ENCODE measurements around the gene EDAR. TPM values are rescaled to one million over a fixed set of nuclear protein-coding genes. Genes with fewer than 3 reads are reported as not detected.
A peak's percentile ranks its signal among the peaks of the same experiment; 100 is the strongest.

EDAR gene
- total RNA-seq, 3 donors from 2014 or later: 0.25 to 0.81 (median 0.60) TPM

GRCh38 chr2:108908713-108909070 is 80.3 kb downstream of the EDAR start:
- Histone ChIP-seq H3K4me3 (no peak overlapping the region), H3K4me1 (ENCODE audit: low read depth) (peaks cover 3% of the 10 kb centered on the region), H3K9me3 (no peaks in the 10 kb centered on the region), H3K36me3 (ENCODE audit: low read depth) (no peaks in the 10 kb centered on the region)
- intact Hi-C loops (cut with DNase I, micrococcal nuclease): no loop called here
- no peak for TF ChIP-seq CTCF (IDR thresholded peaks at IDR 0.05)
- DNase-seq (no peak), ATAC-seq (no peak)

DNA sequence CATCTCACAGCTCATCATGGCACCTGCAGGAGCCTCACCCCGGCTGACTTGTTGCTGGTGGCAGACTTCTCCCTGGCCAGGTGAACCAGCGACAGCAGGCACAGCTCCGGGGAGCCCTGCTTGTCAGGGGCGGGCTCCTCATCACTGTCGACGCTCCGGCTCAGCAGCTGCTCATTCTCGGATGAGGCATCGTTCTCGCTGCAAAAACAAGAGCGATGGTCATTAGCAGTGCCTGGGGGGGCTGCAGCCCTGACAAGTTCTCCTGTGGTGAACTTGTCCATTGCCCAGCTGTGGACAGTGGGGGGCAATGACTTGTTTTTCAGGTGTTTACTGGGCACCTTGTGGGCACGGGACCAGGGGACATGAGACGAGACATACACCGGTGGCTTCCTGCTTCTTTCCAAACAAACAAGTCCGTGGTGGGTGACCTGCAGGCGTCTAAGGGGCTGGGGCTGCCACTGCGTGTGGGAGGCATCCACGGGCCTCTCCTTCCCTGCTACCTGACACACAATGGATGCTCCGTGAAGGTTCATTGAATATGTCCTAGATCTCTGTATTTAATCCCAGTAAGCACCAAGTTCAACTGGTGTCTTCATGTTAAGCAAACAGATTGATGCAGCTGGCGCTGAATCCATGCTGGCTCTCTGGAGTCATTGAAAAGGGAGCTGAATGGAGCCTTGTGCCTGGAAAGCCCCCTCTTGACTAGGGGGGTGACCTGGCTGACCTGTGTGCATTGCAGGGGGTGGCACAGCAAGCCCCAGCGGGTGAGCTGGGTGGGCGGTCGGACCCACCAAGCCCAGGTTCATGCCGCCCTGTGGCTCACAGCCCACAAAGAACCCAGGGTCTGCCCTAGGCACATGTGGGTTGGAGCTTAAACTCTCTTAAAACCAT is 81.0 kb downstream of the EDAR start:
- TF ChIP-seq CTCF (IDR thresholded peaks at IDR 0.05): no peak
- no peaks in the 10 kb centered on the region for H3K36me3 ChIP-seq (ENCODE audit: low read depth)
- ATAC-seq: no peak
- H3K4me3 ChIP-seq: no peak overlapping the region
- intact Hi-C loops (cut with DNase I, micrococcal nuclease): no loop called here
- DNase-seq: peak in 1 of 3 donors; percentile 3
- H3K9me3 ChIP-seq: no peaks in the 10 kb centered on the region
- H3K4me1 ChIP-seq (ENCODE audit: low read depth): peaks cover 3% of the 10 kb centered on the region

DNA sequence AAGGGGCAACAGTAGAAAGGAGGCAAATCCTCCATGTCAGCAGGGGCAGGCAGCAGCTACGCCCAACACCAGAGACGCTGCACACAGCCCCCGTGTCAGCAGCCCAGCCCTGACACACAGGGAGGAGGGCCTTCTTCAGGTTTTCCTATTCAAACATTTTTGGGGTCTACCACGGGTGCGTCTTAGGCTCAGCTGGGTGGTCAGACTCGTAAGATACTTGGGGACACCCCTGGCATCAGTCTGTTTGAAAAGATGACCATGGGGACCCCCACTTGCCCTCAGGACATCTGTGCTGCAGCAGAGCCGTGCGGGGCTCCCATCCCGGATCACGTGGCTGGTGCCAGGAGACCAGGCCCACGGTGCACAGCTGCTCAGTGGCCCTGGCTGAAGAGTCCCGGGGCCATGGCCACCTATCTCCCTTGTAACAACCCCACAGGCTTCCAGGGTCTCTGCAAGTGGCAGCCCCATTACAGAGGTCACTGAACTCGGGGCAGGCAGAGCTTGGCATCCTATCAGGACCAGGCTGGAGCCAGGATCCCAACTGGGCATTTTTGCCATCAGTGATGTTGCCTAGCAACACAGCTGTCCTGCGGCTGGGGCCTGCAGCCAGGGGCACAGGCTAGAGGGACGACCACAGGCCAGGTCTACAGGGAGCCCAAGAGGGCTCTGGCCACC is 82.5 kb downstream of the EDAR start:
- DNase-seq: peak in 1 of 3 donors; percentile 4

GRCh38 chr2:108905906-108906305 is 83.1 kb downstream of the EDAR start:
- no peaks in the 10 kb centered on the region for H3K9me3 ChIP-seq
- intact Hi-C loops (cut with DNase I, micrococcal nuclease): no loop called here
- ATAC-seq: no peak
- no peak for TF ChIP-seq CTCF (IDR thresholded peaks at IDR 0.05)
- no peaks in the 10 kb centered on the region for H3K36me3 ChIP-seq (ENCODE audit: low read depth)
- H3K4me1 ChIP-seq (ENCODE audit: low read depth): peaks cover 3% of the 10 kb centered on the region
- no peak overlapping the region for H3K4me3 ChIP-seq
- DNase-seq: peak in 1 of 3 donors; percentile 1

More for the DNA sequence above, 82.5 kb downstream of the EDAR start:
- Histone ChIP-seq H3K36me3 (ENCODE audit: low read depth) (no peaks in the 10 kb centered on the region), H3K4me3 (no peak overlapping the region), H3K4me1 (ENCODE audit: low read depth) (peaks cover 3% of the 10 kb centered on the region), H3K9me3 (no peaks in the 10 kb centered on the region)
- intact Hi-C loops (cut with DNase I, micrococcal nuclease): no loop called here
- no peak for ATAC-seq
- no peak for TF ChIP-seq CTCF (IDR thresholded peaks at IDR 0.05)

DNA sequence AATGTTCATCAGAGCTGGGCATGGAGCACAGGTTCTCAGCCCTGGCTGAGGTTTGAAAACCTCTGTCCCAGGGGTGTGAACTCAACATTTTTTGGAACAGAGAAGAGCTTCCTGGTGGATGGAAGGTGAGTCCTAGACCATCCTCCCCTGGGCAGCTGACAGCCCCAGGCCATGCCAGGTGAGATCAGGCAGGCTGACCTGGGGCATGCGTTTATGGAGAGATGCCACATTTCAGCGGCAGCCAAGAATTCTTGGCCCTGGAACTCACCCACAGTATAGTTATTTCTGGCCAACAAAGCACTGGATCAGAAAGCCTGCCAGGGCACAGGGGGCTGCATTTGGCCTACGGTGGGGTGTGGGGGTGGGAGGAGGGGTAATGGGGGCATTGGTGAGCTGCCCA is 83.8 kb downstream of the EDAR start:
- peaks cover 3% of the 10 kb centered on the region for H3K4me1 ChIP-seq (ENCODE audit: low read depth)
- H3K36me3 ChIP-seq (ENCODE audit: low read depth): no peaks in the 10 kb centered on the region
- DNase-seq: peak in 1 of 3 donors; percentile 3
- intact Hi-C loops (cut with DNase I, micrococcal nuclease): no loop called here
- no peak for TF ChIP-seq CTCF (IDR thresholded peaks at IDR 0.05)
- H3K4me3 ChIP-seq: no peak overlapping the region
- peak; percentile 20 for ATAC-seq
- no peaks in the 10 kb centered on the region for H3K9me3 ChIP-seq

All from mucosa of descending colon (tissue), 3 donors.